Progenitor cell of endocrine pancreas (in vitro differentiated cells): Measurements from ENCODE around the gene CCDC112. TPM values are rescaled to one million over a fixed set of nuclear protein-coding genes. Genes with fewer than 3 reads are reported as not detected.
"Not testable (repeated sequence)": the region's sequence is repeated elsewhere in the genome, so short reads cannot be mapped to it uniquely, and the experiment has no call there.

ENCODE experiments used
- DNase-seq: peaks from one replicate; pipeline ENCODE4 v3.0.0; 2021; ENCODE audit warnings: low spot score; ENCODE audit not compliant: unreplicated experiment
- H3K27ac Mint-ChIP-seq: 2 replicates; pipeline ENCODE4 v1.8.0; 2021; ENCODE audit warnings: mild to moderate bottlenecking, moderate library complexity, mixed read lengths
- H3K27me3 Mint-ChIP-seq: 2 replicates; pipeline ENCODE4 v1.8.0; 2021; ENCODE audit warnings: mixed read lengths
- H3K36me3 Mint-ChIP-seq: 2 replicates; pipeline ENCODE4 v1.8.0; 2022; ENCODE audit warnings: mixed read lengths; ENCODE audit not compliant: insufficient read depth
- H3K4me1 Mint-ChIP-seq: 2 replicates; pipeline ENCODE4 v1.8.0; 2021; ENCODE audit warnings: low read depth, mixed read lengths
- H3K4me3 Mint-ChIP-seq: 2 replicates; pipeline ENCODE4 v1.8.0; 2021; ENCODE audit warnings: low read depth, mild to moderate bottlenecking, moderate library complexity, mixed read lengths
- H3K9me3 Mint-ChIP-seq: 2 replicates; pipeline ENCODE4 v1.8.0; 2021; ENCODE audit warnings: low read depth, mixed read lengths
- CTCF ChIP-seq: fragments of 200-600 bp; sonication (generic); IDR thresholded peaks from one replicate; pipeline ENCODE4 v1.5.0; 2021; ENCODE audit warnings: antibody characterized with exemption, mild to moderate bottlenecking; ENCODE audit not compliant: unreplicated experiment
- total RNA-seq: library from RNA; stranded (reverse); gene quantifications from 2 replicates; pipeline ENCODE4 v1.2.1, GENCODE V29; 2021

Gene CCDC112
- total RNA-seq, 1 donor from 2014 or later = 10.8 TPM

- no peaks in the 10 kb centered on the region for H3K27me3 Mint-ChIP-seq
- no peak overlapping the region for H3K4me3 Mint-ChIP-seq
- no peak for DNase-seq
- no peaks in the 10 kb centered on the region for H3K36me3 Mint-ChIP-seq
- H3K9me3 Mint-ChIP-seq = no peaks in the 10 kb centered on the region
- no peak for TF ChIP-seq CTCF
- no peaks in the 10 kb centered on the region for H3K4me1 Mint-ChIP-seq
- H3K27ac Mint-ChIP-seq = no peak overlapping the region
Measured at GRCh38 chr5:115333164-115333563, 36.7 kb upstream of the CCDC112 start.

- DNase-seq = no peak
- no peaks in the 10 kb centered on the region for H3K27me3 Mint-ChIP-seq
- no peaks in the 10 kb centered on the region for H3K36me3 Mint-ChIP-seq
- TF ChIP-seq CTCF = no peak
- H3K9me3 Mint-ChIP-seq = no peaks in the 10 kb centered on the region
- no peaks in the 10 kb centered on the region for H3K4me1 Mint-ChIP-seq
- no peak overlapping the region for H3K4me3 Mint-ChIP-seq
- H3K27ac Mint-ChIP-seq = no peak overlapping the region
Measured at GRCh38 chr5:115330830-115331229, 34.4 kb upstream of the CCDC112 start.

DNA sequence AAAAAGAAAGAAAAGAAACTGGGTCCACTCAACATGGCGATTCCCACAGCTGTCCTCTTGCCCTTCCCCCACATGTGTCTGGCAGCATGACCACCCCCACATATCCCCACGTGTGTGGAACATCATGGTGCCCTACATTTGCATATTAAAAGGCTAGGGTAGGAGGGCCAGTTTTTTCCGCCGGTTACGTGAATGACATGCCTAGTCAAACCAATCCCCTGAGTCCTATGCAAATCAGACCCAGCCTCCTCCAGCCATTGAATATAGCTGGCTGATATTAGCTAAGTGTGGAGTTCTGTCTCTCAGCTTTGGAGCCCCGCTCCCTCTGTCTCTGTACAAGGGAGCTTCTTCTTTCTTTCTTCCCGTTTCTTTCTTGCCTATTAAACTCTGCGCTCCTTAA is 33.0 kb upstream of the CCDC112 start:
- Mint-ChIP-seq H3K27ac (no peak overlapping the region), H3K27me3 (peaks cover 1% of the 10 kb centered on the region), H3K9me3 (no peaks in the 10 kb centered on the region), H3K4me3 (no peak overlapping the region), H3K36me3 (no peaks in the 10 kb centered on the region), H3K4me1 (no peaks in the 10 kb centered on the region)
- DNase-seq = no peak
- TF ChIP-seq CTCF = no peak

DNA sequence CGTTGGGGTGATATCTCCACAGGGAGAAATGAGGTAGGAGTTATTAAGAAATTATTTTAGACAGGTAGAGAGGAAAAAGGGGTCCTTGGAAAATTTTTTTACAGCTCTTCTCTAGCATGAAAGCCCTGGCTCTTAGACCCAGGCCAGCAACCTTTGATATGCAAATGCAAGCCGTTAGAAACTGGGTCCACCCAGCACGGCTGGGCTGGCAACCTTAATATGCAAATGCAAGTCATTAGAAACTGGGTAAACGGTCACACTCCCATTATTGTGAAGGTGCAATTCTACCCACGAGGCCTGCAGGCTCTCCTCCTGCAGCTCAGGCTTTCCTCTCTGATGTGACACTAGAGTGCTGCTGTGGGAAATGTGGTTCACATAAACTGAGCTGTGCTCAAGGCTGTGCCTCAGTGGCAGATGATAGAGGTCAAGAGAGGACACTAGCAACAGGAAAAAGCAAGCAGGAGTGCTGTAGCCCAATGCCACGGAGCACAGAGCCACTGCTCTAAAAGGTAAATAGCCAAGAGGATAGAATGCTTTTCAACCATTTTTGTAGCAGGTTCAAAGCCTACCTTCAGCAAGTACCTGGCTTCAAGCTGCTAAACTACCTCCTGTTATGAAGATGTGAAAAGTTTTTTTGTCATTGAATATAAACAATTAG is 32.3 kb upstream of the CCDC112 start:
- not testable (repeated sequence) for DNase-seq, H3K9me3 Mint-ChIP-seq, H3K27ac Mint-ChIP-seq, H3K4me1 Mint-ChIP-seq, H3K4me3 Mint-ChIP-seq, H3K36me3 Mint-ChIP-seq, H3K27me3 Mint-ChIP-seq

- no peaks in the 10 kb centered on the region for H3K4me1 Mint-ChIP-seq
- no peaks in the 10 kb centered on the region for H3K9me3 Mint-ChIP-seq
- no peak overlapping the region for H3K27ac Mint-ChIP-seq
- no peak overlapping the region for H3K4me3 Mint-ChIP-seq
- H3K36me3 Mint-ChIP-seq = no peaks in the 10 kb centered on the region
- peaks cover 8% of the 10 kb centered on the region for H3K27me3 Mint-ChIP-seq
- no peak for TF ChIP-seq CTCF
- DNase-seq = no peak
Measured at GRCh38 chr5:115325296-115325959, 29.0 kb upstream of the CCDC112 start.

GRCh38 chr5:115324021-115324420 is 27.6 kb upstream of the CCDC112 start:
- H3K9me3 Mint-ChIP-seq = no peaks in the 10 kb centered on the region
- TF ChIP-seq CTCF = no peak
- H3K27ac Mint-ChIP-seq = no peak overlapping the region
- H3K4me1 Mint-ChIP-seq = no peaks in the 10 kb centered on the region
- no peak overlapping the region for H3K4me3 Mint-ChIP-seq
- no peaks in the 10 kb centered on the region for H3K36me3 Mint-ChIP-seq
- DNase-seq = no peak
- peaks cover 11% of the 10 kb centered on the region for H3K27me3 Mint-ChIP-seq
